SK-N-SH (cell line): ENCODE measurements around the gene SRSF6. TPM values are rescaled to one million over a fixed set of nuclear protein-coding genes. Genes with fewer than 3 reads are reported as not detected.

Experiments used
- CTCF ChIA-PET: fragments of 300-600, 350-600 bp; formaldehyde crosslinking; extraction: SDS; loops from one replicate; lab custom pipeline; 2021; lab: Yijun Ruan, JAX
- POLR2A ChIA-PET: fragments of 350-600 bp; sonication (Branson Sonifier 250); formaldehyde crosslinking; extraction: SDS; loops from one replicate; lab custom pipeline; 2020; ENCODE audit warnings: antibody characterized with exemption, inconsistent platforms; lab: Yijun Ruan, JAX
- DNase-seq: peaks from one replicate; pipeline ENCODE4 v3.0.0; 2012
- H2AFZ ChIP-seq: fragments of 200-600 bp; sonication (generic); 2 replicates; pipeline ENCODE4 v1.8.1; 2016; ENCODE audit warnings: antibody characterized with exemption, mild to moderate bottlenecking, low read depth
- H3F3A ChIP-seq: fragments of 200-600 bp; sonication (generic); replicated peaks from 2 replicates; pipeline ENCODE3; 2016; ENCODE audit warnings: antibody characterized with exemption, mild to moderate bottlenecking; ENCODE audit not compliant: insufficient read depth
- H3K27ac ChIP-seq, 2 experiments: fragments of 200-500 bp in 1 of 2; fragments of 200-600 bp in 1 of 2; sonication (Bioruptor generic) in 1 of 2; sonication (generic), shearing (Covaris generic) in 1 of 2; 2 replicates each; pipeline versions ENCODE4 v1.5.1 to v1.6.1; 2014 to 2016; ENCODE audit warnings: low read depth in 2 of 2, inconsistent platforms in 1 of 2, low read length in 1 of 2, mild to moderate bottlenecking in 1 of 2, mixed read lengths in 1 of 2
- H3K27me3 ChIP-seq: fragments of 200-600 bp; sonication (generic), shearing (Covaris generic); 2 replicates; pipeline ENCODE4 v1.6.1; 2016; ENCODE audit warnings: mixed run types; ENCODE audit not compliant: insufficient read depth
- H3K36me3 ChIP-seq, 2 experiments: fragments of 200-500 bp in 1 of 2; fragments of 200-600 bp in 1 of 2; sonication (Bioruptor generic) in 1 of 2; sonication (generic) in 1 of 2; replicated peaks in 1 of 2; 2 replicates each; pipeline versions ENCODE3 to v1.5.1; 2014 to 2016; ENCODE audit warnings: low read length in 1 of 2, mild to moderate bottlenecking in 1 of 2; ENCODE audit not compliant: insufficient read depth in 2 of 2, control insufficient read depth in 1 of 2
- H3K4me1 ChIP-seq, 2 experiments: fragments of 200-500 bp in 1 of 2; fragments of 200-600 bp in 1 of 2; sonication (Bioruptor generic) in 1 of 2; sonication (generic), shearing (Covaris generic) in 1 of 2; 2 replicates each; pipeline versions ENCODE4 v1.5.1 to v1.6.1; 2014 to 2016; ENCODE audit warnings: low read depth in 1 of 2, low read length in 1 of 2, mixed run types in 1 of 2; ENCODE audit not compliant: insufficient read depth in 2 of 2, control insufficient read depth in 1 of 2
- H3K4me2 ChIP-seq: fragments of 200-600 bp; sonication (generic), shearing (Covaris generic); 2 replicates; pipeline ENCODE4 v1.6.1; 2017; ENCODE audit warnings: mixed run types
- H3K4me3 ChIP-seq, 2 experiments: fragments of 200-500 bp in 1 of 2; fragments of 200-600 bp in 1 of 2; sonication (Bioruptor generic) in 1 of 2; sonication (generic), shearing (Covaris generic) in 1 of 2; 2 replicates each; pipeline versions ENCODE4 v1.5.1 to v1.8.1; 2014 to 2016; ENCODE audit warnings: low read depth in 2 of 2, inconsistent platforms in 1 of 2, low read length in 1 of 2, mild to moderate bottlenecking in 1 of 2, mixed read lengths in 1 of 2, moderate library complexity in 1 of 2
- H3K79me2 ChIP-seq: fragments of 200-600 bp; sonication (generic); 2 replicates; pipeline ENCODE4 v1.8.1; 2017; ENCODE audit warnings: mild to moderate bottlenecking; ENCODE audit not compliant: insufficient read depth
- H3K9ac ChIP-seq: fragments of 200-600 bp; sonication (generic); 2 replicates; pipeline ENCODE4 v1.6.1; 2017; ENCODE audit warnings: mixed run types
- H3K9me2 ChIP-seq: fragments of 200-600 bp; sonication (generic); 2 replicates; pipeline ENCODE4 v1.6.1; 2017; ENCODE audit warnings: mixed run types
- H3K9me3 ChIP-seq: fragments of 200-600 bp; sonication (generic); 2 replicates; pipeline ENCODE4 v1.6.1; 2017; ENCODE audit warnings: mixed run types, mild to moderate bottlenecking, moderate library complexity
- H4K20me1 ChIP-seq: fragments of 200-600 bp; sonication (generic); 2 replicates; pipeline ENCODE4 v1.6.1; 2017; ENCODE audit warnings: mild to moderate bottlenecking, mixed run types; ENCODE audit not compliant: insufficient read depth
- CTCF ChIP-seq: fragments of 200-600 bp; sonication (generic); IDR thresholded peaks from 2 replicates; pipeline ENCODE4 v1.6.1; 2017; ENCODE audit warnings: antibody characterized with exemption, mild to moderate bottlenecking, moderate library complexity
- GATA2 ChIP-seq: sonication (generic); formaldehyde crosslinking; IDR thresholded peaks from 2 replicates; pipeline ENCODE4 v1.5.0; 2020; ENCODE audit warnings: mild to moderate bottlenecking, missing genetic modification reagents
- IRF3 ChIP-seq: fragments of 150-350 bp; IDR thresholded peaks from 2 replicates; pipeline ENCODE4 v1.6.1; 2016; ENCODE audit warnings: mild to moderate bottlenecking, low read depth, low read length
- JUND ChIP-seq: IDR thresholded peaks from 2 replicates; pipeline ENCODE4 v1.4.0; 2012
- RAD21 ChIP-seq: IDR thresholded peaks from 2 replicates; pipeline ENCODE4 v1.6.1; 2012; ENCODE audit warnings: mild to moderate bottlenecking, low read length
- RCOR1 ChIP-seq: fragments of 150-350 bp; IDR thresholded peaks from 2 replicates; pipeline ENCODE4 v1.6.1; 2017; ENCODE audit warnings: antibody characterized with exemption, low read length
- REST ChIP-seq: IDR thresholded peaks from 2 replicates; pipeline ENCODE4 v1.6.1; 2012; ENCODE audit warnings: mild to moderate bottlenecking, low read depth, low read length, moderate library complexity
- SMC3 ChIP-seq: IDR thresholded peaks from 2 replicates; pipeline ENCODE4 v1.6.1; 2012; ENCODE audit warnings: low read depth, low read length, improper control_type of control experiment
- TEAD4 ChIP-seq: IDR thresholded peaks from 2 replicates; pipeline ENCODE4 v1.4.0; 2012; ENCODE audit warnings: mild to moderate bottlenecking, borderline replicate concordance; ENCODE audit not compliant: insufficient read depth
- USF1 ChIP-seq: IDR thresholded peaks from 2 replicates; pipeline ENCODE4 v1.4.0; 2012; ENCODE audit warnings: low read depth, borderline replicate concordance
- WGBS: methylation state at CpG from one replicate; pipeline ENCODE4 v1.1.6; 2017; ENCODE audit warnings: low lambda C conversion rate; 5-methylcytosine and 5-hydroxymethylcytosine counted together
- polyA plus RNA-seq, 3 experiments: library from polyadenylated mRNA; depleted of rRNA; stranded (reverse); fragments of >200 nt; gene quantifications; 2 replicates each; pipeline ENCODE4 v1.2.3, GENCODE V29; 2012

Gene SRSF6
- polyA plus RNA-seq, 1 of the 3 experiments (the other 2 are of a cell fraction) = 92.6 TPM

- H3K9me2 ChIP-seq = no peaks in the 10 kb centered on the region
- CTCF ChIA-PET = interaction anchor here (1.0 kb wide), 1 partner anchor 9 kb away, joined by 3 read pairs; no protein-coding TSS in a partner anchor
- no peak for DNase-seq
Observed at GRCh38 chr20:43440531-43440930, 17.2 kb upstream of the SRSF6 start.

GRCh38 chr20:43442282-43442880 lies 15.3 kb upstream of the SRSF6 start:
- H3K27ac ChIP-seq = no peak overlapping the region
- H2AFZ ChIP-seq = no peak overlapping the region
- H3K36me3 ChIP-seq = no peaks in the 10 kb centered on the region
- H3K9me2 ChIP-seq = no peaks in the 10 kb centered on the region
- H3K4me2 ChIP-seq = no peak overlapping the region
- H3K4me1 ChIP-seq = peaks cover 0 to 21% of the 10 kb centered on the region in 2 experiments; a peak in 1 of 4 replicates
- H3K27me3 ChIP-seq = no peaks in the 10 kb centered on the region
- H3K79me2 ChIP-seq = no peaks in the 10 kb centered on the region
- no peak for DNase-seq
- H3F3A ChIP-seq = no peaks in the 10 kb centered on the region
- H3K4me3 ChIP-seq = no peak overlapping the region
- ChIA-PET CTCF (interaction anchor here (1.3 to 1.6 kb wide), 2 partner anchors 14 to 749 kb away, joined by 3 to 4 read pairs; no protein-coding TSS in a partner anchor), POLR2A (no interaction called here)
- no peaks in the 10 kb centered on the region for H3K9me3 ChIP-seq
- H4K20me1 ChIP-seq = no peaks in the 10 kb centered on the region
- TF ChIP-seq SMC3 = no peak
- peak; percentile 59 for TF ChIP-seq RAD21
- TF ChIP-seq CTCF = peak; percentile 18; the same call in 1 of the 2 replicates
- no peak for TF ChIP-seq REST
- no peak overlapping the region for H3K9ac ChIP-seq
- 41% methylated on average over 5 of the region's 5 CpGs for WGBS

More at GRCh38 chr20:43440531-43440930, 17.2 kb upstream of the SRSF6 start:
- WGBS = 44% methylated on average over 7 of the region's 7 CpGs
- no peak overlapping the region for H3K27ac ChIP-seq
- no peaks in the 10 kb centered on the region for H3K27me3 ChIP-seq
- H3F3A ChIP-seq = no peaks in the 10 kb centered on the region
- H3K4me1 ChIP-seq = peaks cover 0 to 10% of the 10 kb centered on the region in 2 experiments; a peak in 1 of 4 replicates
- POLR2A ChIA-PET = no interaction called here
- no peak overlapping the region for H3K9ac ChIP-seq
- no peaks in the 10 kb centered on the region for H3K79me2 ChIP-seq
- no peak overlapping the region for H3K4me3 ChIP-seq
- no peaks in the 10 kb centered on the region for H4K20me1 ChIP-seq
- no peaks in the 10 kb centered on the region for H3K9me3 ChIP-seq
- TF ChIP-seq JUND = no peak
- TF ChIP-seq TEAD4 = no peak
- TF ChIP-seq RCOR1 = no peak
- no peak for TF ChIP-seq USF1
- TF ChIP-seq IRF3 = no peak
- no peak for TF ChIP-seq GATA2 (CRISPR knock-in tag)
- TF ChIP-seq CTCF = no peak
- H3K4me2 ChIP-seq = no peak overlapping the region
- no peak overlapping the region for H2AFZ ChIP-seq
- no peaks in the 10 kb centered on the region for H3K36me3 ChIP-seq
